Activated gamma-delta T cell treated with Interleukin-2 at 50 U/mL for 16 hours (primary cell): Measurements from ENCODE around the gene RPL4.
"Not testable (repeated sequence)": the region's sequence is repeated elsewhere in the genome, so short reads cannot be mapped to it uniquely, and the experiment has no call there.

Experiments
- DNase-seq: peaks from one replicate; pipeline ENCODE4 v3.0.0-alpha.2; 2020

Gene RPL4

GRCh38 chr15:66504563-66505429, at the start of gene RPL4, which contains the start of gene ZWILCH:
Gene RPL4 (minus strand): TSS chr15:66504855. CDS start chr15:66504790, 65 bp downstream.
Gene ZWILCH (plus strand): TSS chr15:66505326. CDS start chr15:66505339, 13 bp downstream.
- DNase-seq = peak; percentile 77

- DNase-seq = no peak
Observed at GRCh38 chr15:66545255-66545654, 40.6 kb upstream of the RPL4 start.

- no peak for DNase-seq
Observed at GRCh38 chr15:66542896-66543295, 38.2 kb upstream of the RPL4 start.

- DNase-seq = no peak
Observed at GRCh38 chr15:66535056-66535455, 30.4 kb upstream of the RPL4 start.

GRCh38 chr15:66524838-66525237, 20.2 kb upstream of the RPL4 start:
- no peak for DNase-seq

GRCh38 chr15:66523926-66524325, 19.3 kb upstream of the RPL4 start:
- DNase-seq = no peak

- no peak for DNase-seq
Observed at GRCh38 chr15:66515901-66516322, 11.3 kb upstream of the RPL4 start.

GRCh38 chr15:66514586-66514985, 9.9 kb upstream of the RPL4 start:
- DNase-seq = no peak

- DNase-seq = no peak
Observed at GRCh38 chr15:66508293-66508883, 3.7 kb upstream of the RPL4 start.

- DNase-seq = no peak
Observed at GRCh38 chr15:66505818-66506217, 1.2 kb upstream of the RPL4 start.

GRCh38 chr15:66505430-66505811, 766 bp upstream of the RPL4 start:
- DNase-seq = no peak

GRCh38 chr15:66503780-66504562, 684 bp downstream of the RPL4 start:
- DNase-seq = no peak

- DNase-seq = not testable (repeated sequence)
Observed at GRCh38 chr15:66503041-66503648, 1.5 kb downstream of the RPL4 start.

GRCh38 chr15:66502491-66502890, 2.2 kb downstream of the RPL4 start:
- DNase-seq = no peak

- DNase-seq = not testable (repeated sequence)
Observed at GRCh38 chr15:66500346-66500745, 4.3 kb downstream of the RPL4 start.

- DNase-seq = no peak
Observed at GRCh38 chr15:66498501-66499386, 5.9 kb downstream of the RPL4 start.

- peak; percentile 98 for DNase-seq
Observed at GRCh38 chr15:66497502-66498455, 6.9 kb downstream of the RPL4 start, which contains the start of gene SNAPC5. Gene SNAPC5 (minus strand): TSS chr15:66497762. CDS start chr15:66497731, 31 bp downstream.

GRCh38 chr15:66496951-66497501, 7.6 kb downstream of the RPL4 start:
- no peak for DNase-seq

- no peak for DNase-seq
Observed at GRCh38 chr15:66494262-66494661, 10.4 kb downstream of the RPL4 start.

GRCh38 chr15:66491846-66492245, 12.8 kb downstream of the RPL4 start:
- DNase-seq = no peak
